HepG2 (cell line): ENCODE data around the gene ESYT1. TPM values are rescaled to one million over a fixed set of nuclear protein-coding genes. Genes with fewer than 3 reads are reported as not detected.

Experiments
- ATAD3A ChIP-seq: sonication (generic); formaldehyde crosslinking; IDR thresholded peaks from 2 replicates; pipeline ENCODE4 v1.4.0; 2020; ENCODE audit warnings: missing genetic modification reagents
- ATF3 ChIP-seq: sonication (generic); formaldehyde crosslinking; IDR thresholded peaks from 2 replicates; pipeline ENCODE4 v1.4.0; 2020; ENCODE audit warnings: missing genetic modification reagents
- CCAR2 ChIP-seq: fragments of 200-400 bp; formaldehyde crosslinking; optimal IDR thresholded peaks from 2 replicates; pipeline ENCODE3; 2018; ENCODE audit warnings: low read depth, mild to moderate bottlenecking, low read length, moderate library complexity
- DPF2 ChIP-seq: sonication (generic); formaldehyde crosslinking; IDR thresholded peaks from 2 replicates; pipeline ENCODE4 v1.4.0; 2020; ENCODE audit warnings: mild to moderate bottlenecking, low read depth, missing genetic modification reagents, borderline replicate concordance
- MED8 ChIP-seq: sonication (generic); formaldehyde crosslinking; IDR thresholded peaks from 2 replicates; pipeline ENCODE4 v1.8.1; 2023; ENCODE audit warnings: mild to moderate bottlenecking, missing genetic modification reagents; ENCODE audit not compliant: insufficient replicate concordance
- MTA1 ChIP-seq: sonication (generic); formaldehyde crosslinking; IDR thresholded peaks from 2 replicates; pipeline ENCODE4 v1.4.0; 2020; ENCODE audit warnings: missing genetic modification reagents, mild to moderate bottlenecking, borderline replicate concordance
- PAWR ChIP-seq: sonication (generic); formaldehyde crosslinking; IDR thresholded peaks from 2 replicates; pipeline ENCODE4 v1.4.0; 2020; ENCODE audit warnings: missing genetic modification reagents, mild to moderate bottlenecking, borderline replicate concordance
- PHF20 ChIP-seq: sonication (generic); formaldehyde crosslinking; IDR thresholded peaks from 2 replicates; pipeline ENCODE4 v1.5.0; 2020; ENCODE audit warnings: mild to moderate bottlenecking, missing genetic modification reagents
- REST ChIP-seq, 2 experiments: IDR thresholded peaks; 2 replicates each; pipeline ENCODE4 v1.6.1; 2011 to 2012; ENCODE audit warnings: low read length in 2 of 2, borderline replicate concordance in 1 of 2, low read depth in 1 of 2, mild to moderate bottlenecking in 1 of 2, moderate library complexity in 1 of 2
- RFXANK ChIP-seq: IDR thresholded peaks from 2 replicates; pipeline ENCODE4 v1.6.1; 2016
- TCF7L2 ChIP-seq: IDR thresholded peaks from 2 replicates; pipeline ENCODE4 v1.6.1; 2011; ENCODE audit warnings: mild to moderate bottlenecking, low read depth, low read length, moderate library complexity
- ZBTB1 ChIP-seq: sonication (generic); formaldehyde crosslinking; IDR thresholded peaks from 2 replicates; pipeline ENCODE4 v1.4.0; 2020; ENCODE audit warnings: missing genetic modification reagents, borderline replicate concordance
- ZMYM4 ChIP-seq: sonication (generic); formaldehyde crosslinking; IDR thresholded peaks from 2 replicates; pipeline ENCODE4 v1.8.1; 2023; ENCODE audit warnings: mild to moderate bottlenecking, missing genetic modification reagents
- ZNF121 ChIP-seq: sonication (generic); formaldehyde crosslinking; IDR thresholded peaks from 2 replicates; pipeline ENCODE4 v1.5.0; 2020; ENCODE audit warnings: mild to moderate bottlenecking, missing genetic modification reagents
- ZNF160 ChIP-seq: sonication (generic); formaldehyde crosslinking; IDR thresholded peaks from 2 replicates; pipeline ENCODE4 v1.8.0; 2022; ENCODE audit warnings: mild to moderate bottlenecking, inconsistent platforms, missing genetic modification reagents
- ZNF354B ChIP-seq: sonication (generic); formaldehyde crosslinking; IDR thresholded peaks from 2 replicates; pipeline ENCODE4 v1.8.0; 2022; ENCODE audit warnings: mild to moderate bottlenecking, missing genetic modification reagents
- ZNF501 ChIP-seq: sonication (generic); formaldehyde crosslinking; IDR thresholded peaks from 2 replicates; pipeline ENCODE4 v1.5.1; 2020; ENCODE audit warnings: mild to moderate bottlenecking, moderate library complexity, missing genetic modification reagents
- ZNF790 ChIP-seq: sonication (generic); formaldehyde crosslinking; IDR thresholded peaks from 2 replicates; pipeline ENCODE4 v1.8.0; 2022; ENCODE audit warnings: missing genetic modification reagents, mild to moderate bottlenecking, borderline replicate concordance
- ZNF878 ChIP-seq: sonication (generic); formaldehyde crosslinking; IDR thresholded peaks from 2 replicates; pipeline ENCODE4 v1.8.1; 2023; ENCODE audit warnings: mild to moderate bottlenecking, missing genetic modification reagents, moderate library complexity
- ZUFSP ChIP-seq: sonication (generic); formaldehyde crosslinking; IDR thresholded peaks from 2 replicates; pipeline ENCODE4 v1.9.0; 2021; ENCODE audit warnings: missing genetic modification reagents, mild to moderate bottlenecking, borderline replicate concordance
- polyA plus RNA-seq, 8 experiments: library from polyadenylated mRNA; depleted of rRNA in 3 of 8; stranded (reverse) in 7 of 8; unstranded in 1 of 8; fragments of >200 nt; fragmentation: Illumina TruSeq in 4 of 8; extraction: Trizol in 4 of 8; gene quantifications; 2 replicates each; pipeline versions ENCODE4 v1.2.1 to v1.2.3, GENCODE V29; 2011 to 2016; ENCODE audit warnings: low read depth in 4 of 8, missing spikeins in 1 of 8, mixed read lengths in 1 of 8; ENCODE audit not compliant: insufficient read depth in 1 of 8
- total RNA-seq, 5 experiments: library from RNA; depleted of rRNA; stranded (reverse); fragments of >200 nt; fragmentation: Illumina TruSeq; extraction: Trizol; gene quantifications; 2 replicates each; pipeline ENCODE4 v1.2.3, GENCODE V29; 2016; ENCODE audit warnings: low read depth in 1 of 5
- TF ChIP-seq, protein P1 (sequence below): sonication (generic); formaldehyde crosslinking; IDR thresholded peaks from 2 replicates; pipeline ENCODE4 v1.4.0; 2020; ENCODE audit warnings: missing genetic modification reagents

Gene ESYT1
- total and polyA plus RNA-seq, 2 of the 13 experiments (the other 11 are each of a cell fraction or from before 2014, with no cell fraction given) = 66.9 to 71.0 TPM

DNA sequence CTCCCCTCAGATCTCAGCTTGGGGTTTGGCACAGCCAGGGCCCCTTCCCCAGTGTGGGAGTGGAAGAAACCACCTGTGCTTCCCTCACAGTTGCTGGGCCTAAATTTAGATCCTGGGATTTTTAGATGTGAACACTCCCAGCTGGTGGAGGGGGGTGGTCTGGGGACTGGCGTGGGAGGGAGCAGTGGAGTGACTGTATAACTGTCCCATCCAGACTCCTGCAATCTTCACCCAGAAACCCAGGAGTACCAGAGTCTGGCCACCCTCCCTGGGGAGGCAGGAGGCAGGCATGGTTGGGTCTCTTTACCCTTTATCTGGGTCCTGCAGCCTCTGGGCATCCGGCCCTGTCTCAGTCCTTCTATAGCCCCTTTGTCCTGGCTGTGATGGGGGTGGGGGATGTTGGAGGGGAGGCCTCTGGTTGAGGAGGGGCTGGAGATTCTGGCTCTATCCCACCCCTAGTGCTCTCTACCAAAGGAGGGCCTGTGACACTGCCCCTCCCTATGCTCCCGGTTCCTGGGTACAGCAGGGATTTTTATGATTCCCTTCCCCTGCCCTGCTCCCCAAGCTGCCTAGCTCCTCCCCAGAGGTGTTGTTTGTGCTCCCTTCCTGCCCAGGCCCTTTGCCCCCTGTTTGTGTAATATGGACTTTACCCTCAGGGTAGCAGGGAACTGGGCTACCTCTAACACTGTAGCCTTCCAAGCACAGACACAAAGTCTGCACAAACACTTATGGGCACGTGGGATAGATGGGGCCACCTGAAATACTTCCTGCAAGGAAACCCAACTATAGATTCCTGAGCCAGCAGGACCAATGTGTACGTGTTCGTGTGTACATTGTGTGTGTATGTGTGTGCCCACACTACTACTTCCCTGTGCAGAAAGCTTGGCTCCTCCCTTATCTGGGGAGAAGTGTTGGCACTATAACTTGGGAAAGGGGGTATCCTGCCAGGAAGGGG is 46.4 kb upstream of the ESYT1 start (continued):
- TF ChIP-seq ZNF878 (CRISPR knock-in tag) = peak; percentile 99
- TF ChIP-seq PAWR (CRISPR knock-in tag) = 0 out of 2 replicates have a peak, but pooled peaks have one; percentile 82
- TF ChIP-seq REST (IDR thresholded peaks at IDR 0.05; ENCODE audit: borderline replicate concordance in 1 of 2, low read depth in 1 of 2, low read length in 2 of 2) = peak in 1 of 2 experiments; percentile 74; a peak in 1 of 4 replicates
- no peak for TF ChIP-seq ZNF354B (CRISPR knock-in tag)
- peak; percentile 56; the same call in 1 of the 2 replicates for TF ChIP-seq ATF3
- TF ChIP-seq MED8 (CRISPR knock-in tag) = peak; percentile 90
- TF ChIP-seq, protein P1, sequence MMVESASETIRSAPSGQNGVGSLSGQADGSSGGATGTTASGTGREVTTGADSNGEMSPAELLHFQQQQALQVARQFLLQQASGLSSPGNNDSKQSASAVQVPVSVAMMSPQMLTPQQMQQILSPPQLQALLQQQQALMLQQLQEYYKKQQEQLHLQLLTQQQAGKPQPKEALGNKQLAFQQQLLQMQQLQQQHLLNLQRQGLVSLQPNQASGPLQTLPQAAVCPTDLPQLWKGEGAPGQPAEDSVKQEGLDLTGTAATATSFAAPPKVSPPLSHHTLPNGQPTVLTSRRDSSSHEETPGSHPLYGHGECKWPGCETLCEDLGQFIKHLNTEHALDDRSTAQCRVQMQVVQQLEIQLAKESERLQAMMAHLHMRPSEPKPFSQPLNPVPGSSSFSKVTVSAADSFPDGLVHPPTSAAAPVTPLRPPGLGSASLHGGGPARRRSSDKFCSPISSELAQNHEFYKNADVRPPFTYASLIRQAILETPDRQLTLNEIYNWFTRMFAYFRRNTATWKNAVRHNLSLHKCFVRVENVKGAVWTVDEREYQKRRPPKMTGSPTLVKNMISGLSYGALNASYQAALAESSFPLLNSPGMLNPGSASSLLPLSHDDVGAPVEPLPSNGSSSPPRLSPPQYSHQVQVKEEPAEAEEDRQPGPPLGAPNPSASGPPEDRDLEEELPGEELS (CRISPR knock-in tag) = peak; percentile 99
- no peak for TF ChIP-seq CCAR2
- no peak for TF ChIP-seq ZNF790 (CRISPR knock-in tag)
- no peak for TF ChIP-seq ATAD3A (CRISPR knock-in tag)
- peak; percentile 77; the same call in 1 of the 2 replicates for TF ChIP-seq ZNF160 (CRISPR knock-in tag)
- TF ChIP-seq DPF2 (CRISPR knock-in tag) = peak; percentile 97
- peak; percentile 84 for TF ChIP-seq ZNF501
- no peak for TF ChIP-seq ZUFSP (CRISPR knock-in tag)
- TF ChIP-seq PHF20 (CRISPR knock-in tag) = peak; percentile 60
- peak; percentile 87; the same call in 1 of the 2 replicates for TF ChIP-seq ZMYM4 (CRISPR knock-in tag)
- no peak; the same call in 1 of the 2 replicates for TF ChIP-seq ZBTB1 (CRISPR knock-in tag)
- TF ChIP-seq RFXANK (CRISPR knock-in tag) = peak; percentile 75; the same call in 1 of the 2 replicates
- TF ChIP-seq ZNF121 (CRISPR knock-in tag) = peak; percentile 62; the same call in 1 of the 2 replicates
- TF ChIP-seq TCF7L2 = no peak
- TF ChIP-seq MTA1 = peak; percentile 95
